Measurements from ENCODE around the gene KCNN4.

GRCh38 chr19:43802216-43802951 is 21.6 kb upstream of the KCNN4 start, which contains the start of gene LYPD5:
- no peak for TF ChIP-seq CTCF (conservative IDR thresholded peaks at IDR 0.05; ENCODE audit: low read depth in 2 of 2)
- TF ChIP-seq EZH2phosphoT487 (IDR thresholded peaks at IDR 0.05; ENCODE audit: unreplicated experiment), result no peak
- TF ChIP-seq EZH2 (IDR thresholded peaks at IDR 0.05; ENCODE audit: low read depth, unreplicated experiment), result no peak
